ENCODE results near the gene PPP1R14C. TPM values are rescaled to one million over a fixed set of nuclear protein-coding genes. Genes with fewer than 3 reads are reported as not detected.

The PPP1R14C gene
- total and polyA plus RNA-seq, 2 experiments from 2014 or later = 8.2 to 10.1 TPM

- H3K9me2 ChIP-seq (ENCODE audit: insufficient read depth) = no peaks in the 10 kb centered on the region
- H3K4me2 ChIP-seq (ENCODE audit: unreplicated experiment) = peak overlapping the region; percentile 34
- H3F3A ChIP-seq (ENCODE audit: insufficient read depth) = peaks cover 11% of the 10 kb centered on the region; the same call in 1 of the 2 replicates
- no peaks in the 10 kb centered on the region for H4K20me1 ChIP-seq (ENCODE audit: insufficient read depth)
- no peak overlapping the region for H3K9ac ChIP-seq
- no peak overlapping the region for H3K4me3 ChIP-seq
- in situ Hi-C loops (cut with MboI) = no loop called here
- H3K4me1 ChIP-seq (ENCODE audit: insufficient read depth) = peaks cover 31% of the 10 kb centered on the region
- WGBS, 2 experiments (ENCODE audit: low coverage in 1 of 2, low lambda C conversion rate in 2 of 2, missing lambda C conversion rate in 2 of 2) = 31% methylated on average over 4 of the region's 4 CpGs
- no peaks in the 10 kb centered on the region for H3K9me3 ChIP-seq (ENCODE audit: low read depth)
- H3K27me3 ChIP-seq (replicated peaks; ENCODE audit: insufficient read depth) = no peaks in the 10 kb centered on the region
- peak overlapping the region; percentile 47; the same call in 1 of the 2 replicates for H3K27ac ChIP-seq
- DNase-seq = peak; percentile 87
- peak overlapping the region; percentile 35 for H2AFZ ChIP-seq
- no peaks in the 10 kb centered on the region for H3K36me3 ChIP-seq (ENCODE audit: low read depth)
- no peak for TF ChIP-seq EZH2phosphoT487 (IDR thresholded peaks at IDR 0.05; ENCODE audit: insufficient read depth, low read depth)
- TF ChIP-seq EZH2 (IDR thresholded peaks at IDR 0.05; ENCODE audit: insufficient read depth, poor library complexity, severe bottlenecking) = no peak
- no peaks in the 10 kb centered on the region for H3K79me2 ChIP-seq (ENCODE audit: insufficient read depth)
These were observed 108.0 kb downstream of the PPP1R14C start for GRCh38 chr6:150250826-150251225.

- peaks cover 39% of the 10 kb centered on the region for H3K4me1 ChIP-seq (ENCODE audit: insufficient read depth)
- H3K9me2 ChIP-seq (ENCODE audit: insufficient read depth) = no peaks in the 10 kb centered on the region
- H2AFZ ChIP-seq = no peak overlapping the region; the same call in 1 of the 2 replicates
- H3K36me3 ChIP-seq (ENCODE audit: low read depth) = no peaks in the 10 kb centered on the region
- TF ChIP-seq EZH2 (IDR thresholded peaks at IDR 0.05; ENCODE audit: insufficient read depth, poor library complexity, severe bottlenecking) (no peak), EZH2phosphoT487 (IDR thresholded peaks at IDR 0.05; ENCODE audit: insufficient read depth, low read depth) (no peak)
- H3K4me3 ChIP-seq = no peak overlapping the region
- H3K4me2 ChIP-seq (ENCODE audit: unreplicated experiment) = peak overlapping the region; percentile 34
- no peak for DNase-seq
- H3K79me2 ChIP-seq (ENCODE audit: insufficient read depth) = no peaks in the 10 kb centered on the region
- 97% methylated on average over 6 of the region's 6 CpGs for WGBS, 2 experiments (ENCODE audit: low coverage in 1 of 2, low lambda C conversion rate in 2 of 2, missing lambda C conversion rate in 2 of 2)
- H3K9me3 ChIP-seq (ENCODE audit: low read depth) = no peaks in the 10 kb centered on the region
- no peaks in the 10 kb centered on the region for H4K20me1 ChIP-seq (ENCODE audit: insufficient read depth)
- no peaks in the 10 kb centered on the region for H3K27me3 ChIP-seq (replicated peaks; ENCODE audit: insufficient read depth)
- peak overlapping the region; percentile 47; the same call in 1 of the 2 replicates for H3K27ac ChIP-seq
- in situ Hi-C loops (cut with MboI) = no loop called here
- no peak overlapping the region for H3K9ac ChIP-seq
- H3F3A ChIP-seq (ENCODE audit: insufficient read depth) = peaks cover 19% of the 10 kb centered on the region
These were observed 108.8 kb downstream of the PPP1R14C start for GRCh38 chr6:150251566-150252186.

- no peaks in the 10 kb centered on the region for H3K27me3 ChIP-seq (replicated peaks; ENCODE audit: insufficient read depth)
- peak; percentile 60 for DNase-seq
- peaks cover 51% of the 10 kb centered on the region for H3K4me1 ChIP-seq (ENCODE audit: insufficient read depth)
- no peak overlapping the region for H2AFZ ChIP-seq
- H4K20me1 ChIP-seq (ENCODE audit: insufficient read depth) = no peaks in the 10 kb centered on the region
- H3K79me2 ChIP-seq (ENCODE audit: insufficient read depth) = no peaks in the 10 kb centered on the region
- H3K4me3 ChIP-seq = no peak overlapping the region
- WGBS, 2 experiments (ENCODE audit: low coverage in 1 of 2, low lambda C conversion rate in 2 of 2, missing lambda C conversion rate in 2 of 2) = 96 to 97% methylated on average over 6 of the region's 6 CpGs
- H3K9ac ChIP-seq = no peak overlapping the region
- no peaks in the 10 kb centered on the region for H3K9me2 ChIP-seq (ENCODE audit: insufficient read depth)
- in situ Hi-C loops (cut with MboI) = no loop called here
- H3K27ac ChIP-seq = no peak overlapping the region
- no peaks in the 10 kb centered on the region for H3K36me3 ChIP-seq (ENCODE audit: low read depth)
- no peaks in the 10 kb centered on the region for H3K9me3 ChIP-seq (ENCODE audit: low read depth)
- H3F3A ChIP-seq (ENCODE audit: insufficient read depth) = peaks cover 31% of the 10 kb centered on the region
- H3K4me2 ChIP-seq (ENCODE audit: unreplicated experiment) = no peak overlapping the region
- no peak for TF ChIP-seq EZH2 (IDR thresholded peaks at IDR 0.05; ENCODE audit: insufficient read depth, poor library complexity, severe bottlenecking)
- TF ChIP-seq EZH2phosphoT487 (IDR thresholded peaks at IDR 0.05; ENCODE audit: insufficient read depth, low read depth) = no peak
These were observed 110.0 kb downstream of the PPP1R14C start for GRCh38 chr6:150252714-150253444.

- peaks cover 52% of the 10 kb centered on the region for H3K4me1 ChIP-seq (ENCODE audit: insufficient read depth)
- H4K20me1 ChIP-seq (ENCODE audit: insufficient read depth) = no peaks in the 10 kb centered on the region
- no peaks in the 10 kb centered on the region for H3K9me3 ChIP-seq (ENCODE audit: low read depth)
- H3K9me2 ChIP-seq (ENCODE audit: insufficient read depth) = no peaks in the 10 kb centered on the region
- in situ Hi-C loops (cut with MboI) = no loop called here
- WGBS, 2 experiments (ENCODE audit: low coverage in 1 of 2, low lambda C conversion rate in 2 of 2, missing lambda C conversion rate in 2 of 2) = 69 to 77% methylated on average over 3 of the region's 3 CpGs
- no peak overlapping the region for H3K4me3 ChIP-seq
- H3K27ac ChIP-seq = no peak overlapping the region
- no peak for DNase-seq
- H3K27me3 ChIP-seq (replicated peaks; ENCODE audit: insufficient read depth) = no peaks in the 10 kb centered on the region
- no peak overlapping the region for H3K4me2 ChIP-seq (ENCODE audit: unreplicated experiment)
- peaks cover 31% of the 10 kb centered on the region for H3F3A ChIP-seq (ENCODE audit: insufficient read depth)
- no peak for TF ChIP-seq EZH2 (IDR thresholded peaks at IDR 0.05; ENCODE audit: insufficient read depth, poor library complexity, severe bottlenecking)
- TF ChIP-seq EZH2phosphoT487 (IDR thresholded peaks at IDR 0.05; ENCODE audit: insufficient read depth, low read depth) = no peak
- no peak overlapping the region for H2AFZ ChIP-seq
- no peak overlapping the region for H3K9ac ChIP-seq
- H3K36me3 ChIP-seq (ENCODE audit: low read depth) = no peaks in the 10 kb centered on the region
- H3K79me2 ChIP-seq (ENCODE audit: insufficient read depth) = no peaks in the 10 kb centered on the region
These were observed 110.6 kb downstream of the PPP1R14C start for GRCh38 chr6:150253489-150253888.

Data from GM23248 (cell line).